GM12878 (cell line): ENCODE results near the gene ARPP21. TPM values are rescaled to one million over a fixed set of nuclear protein-coding genes. Genes with fewer than 3 reads are reported as not detected.

ENCODE experiments used
- ATAC-seq: fragments of 200-7000 bp; cut with Tn5 transposase; 3 replicates; pipeline ENCODE4 v1.9.1; 2020; ENCODE audit warnings: mild to moderate bottlenecking, moderate library complexity
- BruUV-seq: library from RNA; stranded (reverse); fragments of 400-500 nt; replicated peaks from 2 replicates; lab custom pipeline; 2021; lab: Mats Ljungman, UMichigan
- CTCF ChIA-PET: fragments of 300-600 bp; sonication (Branson Sonifier 250); formaldehyde crosslinking; extraction: SDS; loops from one replicate; lab custom pipeline; 2021; ENCODE audit warnings: inconsistent platforms; lab: Yijun Ruan, JAX
- POLR2A ChIA-PET: fragments of 350-600 bp; formaldehyde crosslinking; extraction: SDS; loops from one replicate; lab custom pipeline; 2021; ENCODE audit warnings: inconsistent platforms; lab: Charles Lee
- RAD21 ChIA-PET: fragments of 300-600 bp; sonication (Branson Sonifier 250); formaldehyde crosslinking; loops from one replicate; lab custom pipeline; 2023; ENCODE audit warnings: antibody characterized with exemption; ENCODE audit not compliant: unreplicated experiment; lab: Charles Lee
- SMC1A ChIA-PET: fragments of 300-600 bp; sonication (Branson Sonifier 250); formaldehyde crosslinking; loops from one replicate; lab custom pipeline; 2023; ENCODE audit not compliant: unreplicated experiment, uncharacterized antibody; lab: Charles Lee
- DNase-seq: peaks from one replicate; pipeline ENCODE4 v3.0.0-alpha.2; 2011; ENCODE audit warnings: low read depth, low spot score
- FAIRE-seq: peaks from 3 replicates; lab custom pipeline; 2011; peaks lifted over from hg19 to GRCh38; lab: Jason Lieb, UNC
- H2AFZ ChIP-seq: 2 replicates; pipeline ENCODE4 v1.6.0; 2011; ENCODE audit warnings: low read depth, low read length, control low read depth; ENCODE audit not compliant: control insufficient read depth
- H3K27ac ChIP-seq: 2 replicates; pipeline ENCODE4 v1.5.1; 2011; ENCODE audit warnings: control low read depth; ENCODE audit not compliant: control insufficient read depth, insufficient read depth
- H3K27me3 ChIP-seq, 2 experiments: replicated peaks in 1 of 2; 2 replicates each; pipeline versions ENCODE4 v1.6.0 to v1.6.1; 2011; ENCODE audit warnings: low read length in 1 of 2; ENCODE audit not compliant: control insufficient read depth in 2 of 2, insufficient read depth in 2 of 2
- H3K36me3 ChIP-seq, 2 experiments: 2 replicates each; pipeline ENCODE4 v1.5.1; 2011; ENCODE audit warnings: low read length in 1 of 2; ENCODE audit not compliant: control insufficient read depth in 2 of 2, insufficient read depth in 2 of 2
- H3K4me1 ChIP-seq: 2 replicates; pipeline ENCODE4 v1.6.1; 2011; ENCODE audit warnings: mild to moderate bottlenecking, low read length, moderate library complexity, mixed read lengths; ENCODE audit not compliant: control insufficient read depth, insufficient read depth
- H3K4me2 ChIP-seq: 2 replicates; pipeline ENCODE4 v1.6.0; 2011; ENCODE audit warnings: control low read depth; ENCODE audit not compliant: control insufficient read depth, insufficient read depth
- H3K4me3 ChIP-seq: fragments of 200-600 bp; sonication (generic); 2 replicates; pipeline ENCODE4 v1.5.1; 2016
- H3K79me2 ChIP-seq: 2 replicates; pipeline ENCODE4 v1.6.0; 2011; ENCODE audit warnings: low read length; ENCODE audit not compliant: control insufficient read depth, insufficient read depth
- H3K9ac ChIP-seq: 2 replicates; pipeline ENCODE4 v1.8.0; 2011; ENCODE audit warnings: low read length, control low read depth, mixed read lengths; ENCODE audit not compliant: control insufficient read depth, insufficient read depth
- H3K9me3 ChIP-seq: replicated peaks from 3 replicates; pipeline ENCODE4 v1.5.1; 2011; ENCODE audit warnings: mild to moderate bottlenecking, low read length; ENCODE audit not compliant: control insufficient read depth, insufficient read depth
- H4K20me1 ChIP-seq: 2 replicates; pipeline ENCODE4 v1.6.0; 2011; ENCODE audit not compliant: control insufficient read depth, insufficient read depth
- CBX3 ChIP-seq: fragments of 200-600 bp; sonication (generic); IDR thresholded peaks from 2 replicates; pipeline ENCODE4 v1.6.1; 2016; ENCODE audit warnings: low read depth, borderline replicate concordance
- CHD4 ChIP-seq: fragments of 200-600 bp; sonication (generic); IDR thresholded peaks from 2 replicates; pipeline ENCODE4 v1.6.1; 2016; ENCODE audit warnings: mild to moderate bottlenecking
- CREB1 ChIP-seq: IDR thresholded peaks from 2 replicates; pipeline ENCODE4 v1.6.1; 2012; ENCODE audit warnings: low read depth, mild to moderate bottlenecking, inconsistent platforms
- CUX1 ChIP-seq: IDR thresholded peaks from 2 replicates; pipeline ENCODE4 v1.6.1; 2012; ENCODE audit warnings: improper control_type of control experiment, low read depth, low read length; ENCODE audit not compliant: insufficient replicate concordance
- IKZF2 ChIP-seq, 2 experiments: fragments of 450-650 bp; IDR thresholded peaks; 2 replicates each; pipeline ENCODE4 v1.6.1; 2017; ENCODE audit warnings: mild to moderate bottlenecking in 2 of 2, moderate library complexity in 2 of 2
- IRF5 ChIP-seq: fragments of 450-650 bp; IDR thresholded peaks from 2 replicates; pipeline ENCODE4 v1.6.1; 2017; ENCODE audit warnings: borderline replicate concordance
- KDM1A ChIP-seq: fragments of 200-600 bp; sonication (generic); IDR thresholded peaks from 2 replicates; pipeline ENCODE4 v1.6.1; 2016; ENCODE audit warnings: borderline replicate concordance
- NR2C2 ChIP-seq: IDR thresholded peaks from 2 replicates; pipeline ENCODE4 v1.6.1; 2011; ENCODE audit warnings: borderline replicate concordance, low read depth; ENCODE audit not compliant: control insufficient read depth, insufficient read length
- ZNF24 ChIP-seq: fragments of 450-650 bp; IDR thresholded peaks from 2 replicates; pipeline ENCODE4 v1.6.1; 2017; ENCODE audit warnings: antibody characterized with exemption, mild to moderate bottlenecking
- WGBS: methylation state at CpG from one replicate; pipeline ENCODE4 v1.1.6; 2016; ENCODE audit warnings: low lambda C conversion rate; ENCODE audit not compliant: insufficient replicate concordance, insufficient coverage; ENCODE audit errors: missing lambda C conversion rate; 5-methylcytosine and 5-hydroxymethylcytosine counted together
- in situ Hi-C: fragments of 300-500 bp; cut with MboI; formaldehyde crosslinking; loops from 9 replicates; pipeline ENCODE4 v1.14.3; 2018; ENCODE audit warnings: mixed read lengths
- intact Hi-C: fragments of 100-400 bp; cut with micrococcal nuclease; formaldehyde crosslinking; loops from one replicate; pipeline ENCODE4 v1.14.2; 2022; ENCODE audit not compliant: unreplicated experiment
- polyA plus RNA-seq, 11 experiments: library from polyadenylated mRNA; depleted of rRNA in 4 of 11; unstranded in 6 of 11; stranded (reverse) in 5 of 11; fragments of >200 nt; fragmentation: Nextera tagmentation in 4 of 11; fragmentation: Illumina TruSeq in 1 of 11; extraction: Ambion mirVana in 4 of 11; extraction: Trizol in 1 of 11; gene quantifications; 1 replicate in 1 of 11; 2 replicates in 10 of 11; pipeline versions ENCODE4 v1.2.1 to v1.2.3, GENCODE V29; 2011 to 2016; ENCODE audit warnings: inconsistent platforms in 2 of 11, missing spikeins in 2 of 11, low read depth in 1 of 11
- total RNA-seq, 4 experiments: library from RNA; depleted of rRNA in 3 of 4; stranded (reverse); fragments of >200 nt in 3 of 4; fragmentation: Illumina TruSeq in 1 of 4; extraction: Trizol in 1 of 4; gene quantifications; 2 replicates each; pipeline versions ENCODE4 v1.2.1 to v1.2.3, GENCODE V29; 2013 to 2021

Gene ARPP21
- total and polyA plus RNA-seq, 10 of the 15 experiments (the other 5 are each of a cell fraction or from before 2014, with no cell fraction given): not detected

- Histone ChIP-seq H4K20me1 (no peaks in the 10 kb centered on the region), H3K9me3 (no peaks in the 10 kb centered on the region), H3K36me3 (no peaks in the 10 kb centered on the region), H2AFZ (no peak overlapping the region), H3K27me3 (peaks cover 0 to 2% of the 10 kb centered on the region in 2 experiments; a peak in 1 of 4 replicates), H3K4me3 (no peak overlapping the region), H3K79me2 (no peaks in the 10 kb centered on the region), H3K9ac (no peak overlapping the region), H3K4me1 (no peaks in the 10 kb centered on the region), H3K27ac (no peak overlapping the region), H3K4me2 (no peak overlapping the region)
- SMC1A ChIA-PET: no interaction called here
- POLR2A ChIA-PET: no interaction called here
- in situ Hi-C loops (no loop called here), intact Hi-C loops (no loop called here)
- ATAC-seq (no peak), DNase-seq (no peak), FAIRE-seq (no peak)
- no TSS peak for BruUV-seq
- CTCF ChIA-PET: no interaction called here
- RAD21 ChIA-PET: interaction anchor here (0.5 kb wide), 1 partner anchor 97 kb away, joined by 3 read pairs; no protein-coding TSS in a partner anchor
- no peak for TF ChIP-seq CBX3
- TF ChIP-seq CREB1: no peak
- no peak for TF ChIP-seq IRF5
- no peak for TF ChIP-seq ZNF24
- no peak for TF ChIP-seq CUX1
- no peak for TF ChIP-seq IKZF2 (IDR thresholded peaks at IDR 0.05)
- TF ChIP-seq KDM1A: no peak
- TF ChIP-seq NR2C2: no peak
- TF ChIP-seq CHD4: no peak
- WGBS: 60% methylated on average over 1 of the region's 1 CpG
These were observed 19.4 kb downstream of the ARPP21 start for GRCh38 chr3:35658686-35659085.
